HepG2 (cell line): ENCODE data around the gene FAM83E. TPM values are rescaled to one million over a fixed set of nuclear protein-coding genes. Genes with fewer than 3 reads are reported as not detected.

Experiments used
- ARID4A ChIP-seq: sonication (generic); formaldehyde crosslinking; IDR thresholded peaks from 2 replicates; pipeline ENCODE4 v1.5.0; 2020; ENCODE audit warnings: mild to moderate bottlenecking, missing genetic modification reagents, borderline replicate concordance
- DNMT3B ChIP-seq: conservative IDR thresholded peaks from 2 replicates; pipeline ENCODE4 v1.6.1; 2016; ENCODE audit warnings: missing biosample characterization, control low read depth
- FLYWCH1 ChIP-seq: sonication (generic); formaldehyde crosslinking; IDR thresholded peaks from 2 replicates; pipeline ENCODE4 v1.8.1; 2023; ENCODE audit warnings: mild to moderate bottlenecking, missing genetic modification reagents
- HINFP ChIP-seq: sonication (generic); formaldehyde crosslinking; IDR thresholded peaks from 2 replicates; pipeline ENCODE4 v1.4.0; 2020; ENCODE audit warnings: low read depth, mild to moderate bottlenecking, missing genetic modification reagents
- JUNB ChIP-seq: sonication (generic); formaldehyde crosslinking; IDR thresholded peaks from 2 replicates; pipeline ENCODE4 v1.8.0; 2022; ENCODE audit warnings: missing genetic modification reagents, mild to moderate bottlenecking, borderline replicate concordance
- SALL1 ChIP-seq: sonication (generic); formaldehyde crosslinking; IDR thresholded peaks from 2 replicates; pipeline ENCODE4 v1.8.0; 2022; ENCODE audit warnings: mild to moderate bottlenecking, missing genetic modification reagents
- SIN3B ChIP-seq: fragments of 150-350 bp; IDR thresholded peaks from 2 replicates; pipeline ENCODE4 v1.6.1; 2014; ENCODE audit warnings: low read length
- SKI ChIP-seq: fragments of 450-650 bp; IDR thresholded peaks from one replicate; pipeline ENCODE4 v1.6.1; 2018; ENCODE audit warnings: mild to moderate bottlenecking; ENCODE audit not compliant: partially characterized antibody
- SP4 ChIP-seq: sonication (generic); formaldehyde crosslinking; IDR thresholded peaks from 2 replicates; pipeline ENCODE4 v1.8.1; 2023; ENCODE audit warnings: mild to moderate bottlenecking, missing genetic modification reagents
- XRCC5 ChIP-seq: fragments of 200-400 bp; formaldehyde crosslinking; optimal IDR thresholded peaks from 2 replicates; pipeline ENCODE3; 2017; ENCODE audit warnings: mild to moderate bottlenecking, low read length
- ZKSCAN5 ChIP-seq: sonication (generic); formaldehyde crosslinking; IDR thresholded peaks from 2 replicates; pipeline ENCODE4 v1.5.1; 2020; ENCODE audit warnings: mild to moderate bottlenecking, missing genetic modification reagents
- ZNF251 ChIP-seq: sonication (generic); formaldehyde crosslinking; IDR thresholded peaks from 2 replicates; pipeline ENCODE4 v1.9.0; 2021; ENCODE audit warnings: mild to moderate bottlenecking, missing genetic modification reagents
- ZNF264 ChIP-seq: sonication (generic); formaldehyde crosslinking; IDR thresholded peaks from 2 replicates; pipeline ENCODE4 v1.4.0; 2020; ENCODE audit warnings: missing genetic modification reagents
- ZNF496 ChIP-seq: sonication (generic); formaldehyde crosslinking; IDR thresholded peaks from 2 replicates; pipeline ENCODE4 v1.8.1; 2023; ENCODE audit warnings: mild to moderate bottlenecking, moderate library complexity, missing genetic modification reagents; ENCODE audit not compliant: insufficient replicate concordance
- ZNF737 ChIP-seq: sonication (generic); formaldehyde crosslinking; IDR thresholded peaks from 2 replicates; pipeline ENCODE4 v1.5.0; 2020; ENCODE audit warnings: missing genetic modification reagents, mild to moderate bottlenecking, borderline replicate concordance
- ZNF781 ChIP-seq: sonication (generic); formaldehyde crosslinking; IDR thresholded peaks from 2 replicates; pipeline ENCODE4 v1.5.1; 2020; ENCODE audit warnings: borderline replicate concordance, mild to moderate bottlenecking, missing genetic modification reagents; ENCODE audit errors: not compliant biosample characterization
- polyA plus RNA-seq, 8 experiments: library from polyadenylated mRNA; depleted of rRNA in 3 of 8; stranded (reverse) in 7 of 8; unstranded in 1 of 8; fragments of >200 nt; fragmentation: Illumina TruSeq in 4 of 8; extraction: Trizol in 4 of 8; gene quantifications; 2 replicates each; pipeline versions ENCODE4 v1.2.1 to v1.2.3, GENCODE V29; 2011 to 2016; ENCODE audit warnings: low read depth in 4 of 8, missing spikeins in 1 of 8, mixed read lengths in 1 of 8; ENCODE audit not compliant: insufficient read depth in 1 of 8
- total RNA-seq, 5 experiments: library from RNA; depleted of rRNA; stranded (reverse); fragments of >200 nt; fragmentation: Illumina TruSeq; extraction: Trizol; gene quantifications; 2 replicates each; pipeline ENCODE4 v1.2.3, GENCODE V29; 2016; ENCODE audit warnings: low read depth in 1 of 5
- TF ChIP-seq, protein P1 (sequence below): sonication (generic); formaldehyde crosslinking; IDR thresholded peaks from 2 replicates; pipeline ENCODE4 v1.4.0; 2020; ENCODE audit warnings: missing genetic modification reagents
- TF ChIP-seq, protein P2 (sequence below): sonication (generic); formaldehyde crosslinking; IDR thresholded peaks from 2 replicates; pipeline ENCODE4 v1.4.0; 2020; ENCODE audit warnings: missing genetic modification reagents, borderline replicate concordance
- TF ChIP-seq, protein P3 (sequence below): sonication (generic); formaldehyde crosslinking; conservative IDR thresholded peaks from 2 replicates; pipeline ENCODE4 v1.4.0; 2020; ENCODE audit warnings: missing genetic modification reagents

Gene FAM83E
- total and polyA plus RNA-seq, 2 of the 13 experiments (the other 11 are each of a cell fraction or from before 2014, with no cell fraction given) = 0.18 to 0.60 TPM

DNA sequence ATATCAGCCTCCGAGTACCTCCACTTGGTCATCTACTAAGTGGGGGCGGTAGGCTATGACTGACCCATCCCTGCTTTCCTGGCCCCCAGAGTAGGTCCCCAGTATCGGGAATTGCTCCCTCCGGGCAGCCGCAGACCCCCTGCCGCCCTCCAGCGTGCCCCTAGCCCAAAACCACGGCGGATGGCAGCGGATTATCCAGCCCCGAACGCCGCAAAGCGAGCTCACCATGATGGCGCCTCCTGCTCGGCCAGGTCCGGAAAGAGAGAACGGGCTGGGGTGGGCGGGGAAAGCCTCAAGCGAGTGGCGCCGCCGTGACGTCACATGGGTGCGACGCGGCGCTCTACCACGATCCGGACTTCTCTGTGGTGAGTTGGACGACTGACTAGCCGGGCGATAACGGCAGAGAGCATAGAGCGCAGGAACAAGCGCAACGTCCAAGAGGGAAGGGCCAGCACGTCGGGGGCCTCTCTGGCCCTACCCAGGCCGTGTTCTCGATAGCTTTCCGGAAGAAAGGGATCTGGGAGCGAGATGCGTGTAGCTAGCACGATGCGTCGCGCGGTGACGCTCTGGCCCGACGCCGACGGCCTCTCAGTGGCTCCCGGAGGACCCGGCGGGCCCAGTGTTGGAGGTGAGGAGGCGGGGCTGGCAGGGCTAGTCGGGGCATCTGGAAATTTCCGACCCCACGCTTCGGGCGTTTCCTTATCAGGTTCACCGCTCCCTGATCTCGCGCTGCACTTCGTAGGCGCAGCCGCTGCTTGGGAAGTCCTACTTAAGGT, 4.2 kb upstream of the FAM83E start, which contains the start of the genes RPL18 and SPHK2 (continued):
- no peak for TF ChIP-seq JUNB (CRISPR knock-in tag)
- TF ChIP-seq, protein P1, sequence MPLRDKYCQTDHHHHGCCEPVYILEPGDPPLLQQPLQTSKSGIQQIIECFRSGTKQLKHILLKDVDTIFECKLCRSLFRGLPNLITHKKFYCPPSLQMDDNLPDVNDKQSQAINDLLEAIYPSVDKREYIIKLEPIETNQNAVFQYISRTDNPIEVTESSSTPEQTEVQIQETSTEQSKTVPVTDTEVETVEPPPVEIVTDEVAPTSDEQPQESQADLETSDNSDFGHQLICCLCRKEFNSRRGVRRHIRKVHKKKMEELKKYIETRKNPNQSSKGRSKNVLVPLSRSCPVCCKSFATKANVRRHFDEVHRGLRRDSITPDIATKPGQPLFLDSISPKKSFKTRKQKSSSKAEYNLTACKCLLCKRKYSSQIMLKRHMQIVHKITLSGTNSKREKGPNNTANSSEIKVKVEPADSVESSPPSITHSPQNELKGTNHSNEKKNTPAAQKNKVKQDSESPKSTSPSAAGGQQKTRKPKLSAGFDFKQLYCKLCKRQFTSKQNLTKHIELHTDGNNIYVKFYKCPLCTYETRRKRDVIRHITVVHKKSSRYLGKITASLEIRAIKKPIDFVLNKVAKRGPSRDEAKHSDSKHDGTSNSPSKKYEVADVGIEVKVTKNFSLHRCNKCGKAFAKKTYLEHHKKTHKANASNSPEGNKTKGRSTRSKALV (CRISPR knock-in tag) = no peak
- peak; percentile 87 for TF ChIP-seq DNMT3B (CRISPR knock-in tag)
- peak; percentile 6; the same call in 1 of the 2 replicates for TF ChIP-seq ZNF264
- TF ChIP-seq, protein P2, sequence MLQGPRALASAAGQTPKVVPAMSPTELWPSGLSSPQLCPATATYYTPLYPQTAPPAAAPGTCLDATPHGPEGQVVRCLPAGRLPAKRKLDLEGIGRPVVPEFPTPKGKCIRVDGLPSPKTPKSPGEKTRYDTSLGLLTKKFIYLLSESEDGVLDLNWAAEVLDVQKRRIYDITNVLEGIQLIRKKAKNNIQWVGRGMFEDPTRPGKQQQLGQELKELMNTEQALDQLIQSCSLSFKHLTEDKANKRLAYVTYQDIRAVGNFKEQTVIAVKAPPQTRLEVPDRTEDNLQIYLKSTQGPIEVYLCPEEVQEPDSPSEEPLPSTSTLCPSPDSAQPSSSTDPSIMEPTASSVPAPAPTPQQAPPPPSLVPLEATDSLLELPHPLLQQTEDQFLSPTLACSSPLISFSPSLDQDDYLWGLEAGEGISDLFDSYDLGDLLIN (CRISPR knock-in tag) = no peak
- TF ChIP-seq SIN3B = peak; percentile 62
- TF ChIP-seq ZNF737 (CRISPR knock-in tag) = peak; percentile 69; the same call in 1 of the 2 replicates
- peak; percentile 74 for TF ChIP-seq ZNF781 (CRISPR knock-in tag)
- TF ChIP-seq ZKSCAN5 = no peak; the same call in 1 of the 2 replicates
- TF ChIP-seq ZNF496 (CRISPR knock-in tag) = no peak
- no peak for TF ChIP-seq ZNF251 (CRISPR knock-in tag)
- peak; percentile 88 for TF ChIP-seq XRCC5
- no peak for TF ChIP-seq FLYWCH1 (CRISPR knock-in tag)
- TF ChIP-seq HINFP (CRISPR knock-in tag) = no peak; the same call in 1 of the 2 replicates
- TF ChIP-seq SKI = peak; percentile 67
- peak; percentile 85 for TF ChIP-seq SP4 (CRISPR knock-in tag)
- peak; percentile 97; the same call in 1 of the 2 replicates for TF ChIP-seq ARID4A (CRISPR knock-in tag)
- TF ChIP-seq, protein P3, sequence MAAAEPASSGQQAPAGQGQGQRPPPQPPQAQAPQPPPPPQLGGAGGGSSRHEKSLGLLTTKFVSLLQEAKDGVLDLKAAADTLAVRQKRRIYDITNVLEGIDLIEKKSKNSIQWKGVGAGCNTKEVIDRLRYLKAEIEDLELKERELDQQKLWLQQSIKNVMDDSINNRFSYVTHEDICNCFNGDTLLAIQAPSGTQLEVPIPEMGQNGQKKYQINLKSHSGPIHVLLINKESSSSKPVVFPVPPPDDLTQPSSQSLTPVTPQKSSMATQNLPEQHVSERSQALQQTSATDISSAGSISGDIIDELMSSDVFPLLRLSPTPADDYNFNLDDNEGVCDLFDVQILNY = no peak; the same call in 1 of the 2 replicates
- peak; percentile 89 for TF ChIP-seq SALL1
